Loucy (cell line): ENCODE data around the gene MBNL1.

ENCODE experiments used
- H2AFZ ChIP-seq: fragments of 200-600 bp; sonication (generic); 2 replicates; pipeline ENCODE4 v1.6.0; 2016; ENCODE audit warnings: antibody characterized with exemption, mild to moderate bottlenecking, low read length, moderate library complexity
- H3F3A ChIP-seq: fragments of 200-600 bp; 2 replicates; pipeline ENCODE4 v1.6.0; 2016; ENCODE audit warnings: antibody characterized with exemption, low read depth, mild to moderate bottlenecking
- H3K27me3 ChIP-seq: fragments of 200-600 bp; sonication (generic); 2 replicates; pipeline ENCODE4 v1.6.1; 2014; ENCODE audit warnings: low read length, mild to moderate bottlenecking; ENCODE audit not compliant: insufficient read depth, poor library complexity, severe bottlenecking
- H3K36me3 ChIP-seq: fragments of 200-600 bp; sonication (generic); 2 replicates; pipeline ENCODE4 v1.6.1; 2016; ENCODE audit warnings: low read length; ENCODE audit not compliant: insufficient read depth
- H3K4me1 ChIP-seq: fragments of 200-600 bp; sonication (generic); 2 replicates; pipeline ENCODE4 v1.5.1; 2014; ENCODE audit warnings: low read length, mild to moderate bottlenecking; ENCODE audit not compliant: insufficient read depth, poor library complexity, severe bottlenecking
- H3K4me2 ChIP-seq: fragments of 200-600 bp; sonication (generic); 2 replicates; pipeline ENCODE4 v1.6.0; 2014; ENCODE audit warnings: antibody characterized with exemption, low read length, low read depth, mild to moderate bottlenecking; ENCODE audit not compliant: poor library complexity, severe bottlenecking
- H3K4me3 ChIP-seq: fragments of 200-600 bp; sonication (generic); 2 replicates; pipeline ENCODE4 v1.5.1; 2014; ENCODE audit warnings: low read length, mild to moderate bottlenecking, mixed read lengths; ENCODE audit not compliant: poor library complexity, severe bottlenecking
- H3K79me2 ChIP-seq: fragments of 200-600 bp; sonication (generic); 2 replicates; pipeline ENCODE4 v1.6.1; 2014; ENCODE audit warnings: low read length; ENCODE audit not compliant: insufficient read depth
- H3K9ac ChIP-seq: fragments of 200-600 bp; sonication (generic); 2 replicates; pipeline ENCODE4 v1.6.0; 2014; ENCODE audit warnings: mild to moderate bottlenecking, low read depth, low read length, moderate library complexity; ENCODE audit not compliant: poor library complexity, severe bottlenecking
- H3K9me2 ChIP-seq: fragments of 200-600 bp; sonication (generic); replicated peaks from 2 replicates; pipeline ENCODE4 v1.6.1; 2016; ENCODE audit warnings: low read depth, low read length, mixed read lengths
- H3K9me3 ChIP-seq: fragments of 200-600 bp; sonication (generic); 2 replicates; pipeline ENCODE4 v1.6.1; 2014; ENCODE audit warnings: mild to moderate bottlenecking, antibody characterized with exemption, low read length, low read depth; ENCODE audit not compliant: insufficient read depth
- H4K20me1 ChIP-seq: fragments of 200-600 bp; sonication (generic); 2 replicates; pipeline ENCODE4 v1.6.0; 2014; ENCODE audit warnings: antibody characterized with exemption, low read length, mild to moderate bottlenecking; ENCODE audit not compliant: insufficient read depth, poor library complexity, severe bottlenecking
- EZH2phosphoT487 ChIP-seq: fragments of 200-600 bp; IDR thresholded peaks from 2 replicates; pipeline ENCODE4 v1.6.1; 2018; ENCODE audit warnings: antibody characterized with exemption, mild to moderate bottlenecking, moderate library complexity, borderline replicate concordance
- TF ChIP-seq, protein P1 (sequence below): fragments of 200-600 bp; sonication (generic); conservative IDR thresholded peaks from 2 replicates; pipeline ENCODE4 v1.5.1; 2014; ENCODE audit warnings: mild to moderate bottlenecking, antibody characterized with exemption, low read length

The MBNL1 gene

DNA sequence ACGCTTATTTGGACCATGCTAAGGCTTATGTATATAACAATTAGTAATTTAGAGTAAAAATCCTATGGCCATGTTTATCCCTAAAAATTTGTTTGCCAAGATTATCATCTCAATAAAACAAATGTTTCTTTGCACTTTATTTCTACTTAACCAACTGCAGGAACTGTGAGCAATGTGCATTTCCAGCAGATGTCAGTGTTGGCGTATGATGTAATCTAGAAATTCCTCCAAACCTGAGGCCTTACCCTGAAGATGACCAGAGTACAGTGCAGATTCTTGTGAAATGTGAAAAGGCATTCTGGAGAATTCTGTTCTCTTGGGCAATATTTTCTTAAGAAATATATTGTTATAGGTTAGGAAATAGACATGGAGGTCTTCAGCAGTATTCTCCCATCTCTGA lies 205.9 kb downstream of the MBNL1 start:
- Histone ChIP-seq H3K4me3 (no peak overlapping the region), H4K20me1 (no peaks in the 10 kb centered on the region), H3K79me2 (no peaks in the 10 kb centered on the region), H3K9me3 (no peaks in the 10 kb centered on the region), H3K36me3 (no peaks in the 10 kb centered on the region), H2AFZ (no peak overlapping the region), H3K27me3 (no peaks in the 10 kb centered on the region), H3K4me1 (no peaks in the 10 kb centered on the region), H3F3A (no peaks in the 10 kb centered on the region), H3K9me2 (no peaks in the 10 kb centered on the region), H3K4me2 (no peak overlapping the region), H3K9ac (no peak overlapping the region)
- no peak for TF ChIP-seq EZH2phosphoT487
- TF ChIP-seq, protein P1, sequence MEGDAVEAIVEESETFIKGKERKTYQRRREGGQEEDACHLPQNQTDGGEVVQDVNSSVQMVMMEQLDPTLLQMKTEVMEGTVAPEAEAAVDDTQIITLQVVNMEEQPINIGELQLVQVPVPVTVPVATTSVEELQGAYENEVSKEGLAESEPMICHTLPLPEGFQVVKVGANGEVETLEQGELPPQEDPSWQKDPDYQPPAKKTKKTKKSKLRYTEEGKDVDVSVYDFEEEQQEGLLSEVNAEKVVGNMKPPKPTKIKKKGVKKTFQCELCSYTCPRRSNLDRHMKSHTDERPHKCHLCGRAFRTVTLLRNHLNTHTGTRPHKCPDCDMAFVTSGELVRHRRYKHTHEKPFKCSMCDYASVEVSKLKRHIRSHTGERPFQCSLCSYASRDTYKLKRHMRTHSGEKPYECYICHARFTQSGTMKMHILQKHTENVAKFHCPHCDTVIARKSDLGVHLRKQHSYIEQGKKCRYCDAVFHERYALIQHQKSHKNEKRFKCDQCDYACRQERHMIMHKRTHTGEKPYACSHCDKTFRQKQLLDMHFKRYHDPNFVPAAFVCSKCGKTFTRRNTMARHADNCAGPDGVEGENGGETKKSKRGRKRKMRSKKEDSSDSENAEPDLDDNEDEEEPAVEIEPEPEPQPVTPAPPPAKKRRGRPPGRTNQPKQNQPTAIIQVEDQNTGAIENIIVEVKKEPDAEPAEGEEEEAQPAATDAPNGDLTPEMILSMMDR, result peak; percentile 83

DNA sequence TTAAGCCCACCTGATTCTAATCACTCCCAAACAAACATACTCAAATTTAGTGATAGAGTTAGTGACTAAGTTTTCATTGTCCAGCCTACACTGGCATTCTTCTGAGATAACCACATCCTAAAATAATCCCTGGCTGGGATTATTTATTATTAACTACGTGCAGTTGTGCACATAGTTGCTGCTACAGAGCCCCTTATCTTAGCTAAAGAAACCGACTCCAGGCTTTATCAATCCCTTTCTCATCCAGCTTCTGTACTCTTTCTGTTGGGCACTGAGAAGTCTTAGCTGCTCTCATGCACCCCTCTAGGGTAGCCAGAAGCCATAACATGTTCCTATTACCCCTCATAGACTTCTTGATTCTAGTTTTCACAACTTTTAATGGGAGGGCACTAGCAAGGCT lies 208.7 kb downstream of the MBNL1 start:
- H3K4me3 ChIP-seq, result no peak overlapping the region
- no peaks in the 10 kb centered on the region; the same call in 1 of the 2 replicates for H3K36me3 ChIP-seq
- H3K9ac ChIP-seq, result no peak overlapping the region
- H3K4me2 ChIP-seq, result no peak overlapping the region
- H3K9me2 ChIP-seq, result no peaks in the 10 kb centered on the region
- H3K4me1 ChIP-seq, result no peaks in the 10 kb centered on the region
- H2AFZ ChIP-seq, result no peak overlapping the region
- H3F3A ChIP-seq, result no peaks in the 10 kb centered on the region
- TF ChIP-seq EZH2phosphoT487, result no peak
- TF ChIP-seq, protein P1, result no peak
- H3K27me3 ChIP-seq, result no peaks in the 10 kb centered on the region
- no peaks in the 10 kb centered on the region for H4K20me1 ChIP-seq
- H3K79me2 ChIP-seq, result no peaks in the 10 kb centered on the region
- H3K9me3 ChIP-seq, result no peaks in the 10 kb centered on the region

DNA sequence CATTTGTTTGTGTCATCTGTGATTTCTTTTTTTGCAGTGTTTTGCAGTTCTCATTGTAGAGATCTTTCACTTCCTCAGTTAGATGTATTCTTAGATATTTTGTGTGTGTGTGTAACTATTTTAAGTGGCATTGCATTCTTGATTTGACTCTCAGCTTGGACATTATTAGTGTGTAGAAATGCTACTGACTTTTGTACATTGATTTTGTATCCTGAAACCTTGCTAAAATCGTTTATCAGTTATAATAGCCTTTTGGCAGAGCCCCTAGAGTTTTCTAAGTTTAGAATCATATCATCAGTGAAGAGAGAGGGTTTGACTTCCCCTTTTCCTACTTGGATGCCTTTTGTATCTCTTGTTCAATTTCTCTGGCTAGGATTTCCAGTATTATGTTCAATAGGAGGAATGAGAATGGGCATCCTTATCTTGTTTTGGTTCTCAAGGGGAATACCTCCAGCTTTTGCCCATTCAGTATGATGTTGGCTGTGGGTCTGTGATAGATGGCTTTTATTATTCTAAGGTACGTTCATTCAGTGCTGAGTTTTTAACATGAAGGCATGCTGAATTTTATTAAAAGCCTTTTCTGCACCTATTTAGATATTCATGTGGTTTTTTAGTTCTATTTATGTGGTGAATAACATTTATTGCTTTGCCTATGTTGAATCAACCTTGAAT lies 211.7 kb downstream of the MBNL1 start:
- H4K20me1 ChIP-seq, result no peaks in the 10 kb centered on the region
- no peaks in the 10 kb centered on the region; the same call in 1 of the 2 replicates for H3K36me3 ChIP-seq
- no peak overlapping the region for H3K4me2 ChIP-seq
- no peak overlapping the region for H3K4me3 ChIP-seq
- no peaks in the 10 kb centered on the region for H3K4me1 ChIP-seq
- TF ChIP-seq, protein P1, result no peak
- TF ChIP-seq EZH2phosphoT487, result no peak
- no peaks in the 10 kb centered on the region for H3F3A ChIP-seq
- no peak overlapping the region for H3K9ac ChIP-seq
- H3K27me3 ChIP-seq, result no peaks in the 10 kb centered on the region
- H3K9me3 ChIP-seq, result no peaks in the 10 kb centered on the region; the same call in 1 of the 2 replicates
- no peak overlapping the region for H2AFZ ChIP-seq
- no peaks in the 10 kb centered on the region for H3K9me2 ChIP-seq
- no peaks in the 10 kb centered on the region for H3K79me2 ChIP-seq
